Ascending aorta (tissue), 2 donors: ENCODE results near the gene TAAR1. TPM values are rescaled to one million over a fixed set of nuclear protein-coding genes. Genes with fewer than 3 reads are reported as not detected.
"Not testable (repeated sequence)": the region's sequence is repeated elsewhere in the genome, so short reads cannot be mapped to it uniquely, and the experiment has no call there.

Experiments used
- DNase-seq, 2 donors: peaks; one replicate each; pipeline ENCODE4 v3.0.0-alpha.2; 2019; ENCODE audit warnings: low spot score in 2 of 2
- H3K27ac ChIP-seq, 2 donors: fragments of 200-600 bp; sonication (generic); one replicate each; pipeline ENCODE4 v1.5.1; 2016 to 2017; ENCODE audit warnings: mild to moderate bottlenecking in 1 of 2
- H3K27me3 ChIP-seq: fragments of 200-600 bp; sonication (generic); one replicate; pipeline ENCODE4 v1.5.1; 2017
- H3K36me3 ChIP-seq, 2 donors: fragments of 200-600 bp; sonication (generic); one replicate each; pipeline ENCODE4 v1.5.1; 2016
- H3K4me1 ChIP-seq, 2 donors: fragments of 200-600 bp; sonication (generic); one replicate each; pipeline ENCODE4 v1.5.1; 2016 to 2017; ENCODE audit warnings: mild to moderate bottlenecking in 1 of 2
- H3K4me3 ChIP-seq, 2 donors: fragments of 200-600 bp; sonication (generic); one replicate each; pipeline ENCODE4 v1.5.1; 2016 to 2017; ENCODE audit warnings: mild to moderate bottlenecking in 1 of 2
- H3K9me3 ChIP-seq, 2 donors: fragments of 200-600 bp; sonication (generic); one replicate each; pipeline ENCODE4 v1.5.1; 2016
- intact Hi-C: fragments of 100-400 bp; cut with DNase I; formaldehyde crosslinking; loops from one replicate; pipeline ENCODE4 v1.15.1; 2023
- total RNA-seq: library from RNA; depleted of rRNA; stranded (reverse); fragments of >200 nt; gene quantifications from one replicate; pipeline ENCODE4 v1.1.0, GENCODE V29; 2016
- TF ChIP-seq, protein P1 (sequence below), 3 experiments: fragments of 200-600 bp in 2 of 3; fragments of 450-650 bp in 1 of 3; sonication (generic) in 2 of 3; IDR thresholded peaks; one replicate each; pipeline ENCODE4 v1.5.1; 2016 to 2019; ENCODE audit warnings: antibody characterized with exemption in 3 of 3, mild to moderate bottlenecking in 1 of 3, moderate library complexity in 1 of 3

The TAAR1 gene
- total RNA-seq, 1 donor from 2014 or later: not detected

DNA sequence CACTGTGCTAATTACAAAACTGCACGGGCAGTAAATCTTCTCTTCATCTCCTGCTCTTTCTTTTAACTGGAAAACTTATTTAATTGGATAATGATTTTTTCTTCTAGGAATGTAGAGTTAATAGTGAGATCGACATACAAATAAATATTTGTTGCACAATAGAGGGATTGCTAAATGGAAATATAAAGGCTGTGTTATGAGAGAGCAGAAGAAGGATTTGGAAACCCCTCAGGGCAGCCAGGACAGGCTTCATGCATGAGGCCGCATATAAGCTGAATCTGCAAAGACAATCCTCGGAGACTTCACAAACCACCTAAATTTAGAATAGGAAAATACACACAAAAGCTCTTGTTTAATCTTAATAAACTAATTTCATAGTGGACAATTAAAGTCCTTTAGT lies 2.9 kb upstream of the TAAR1 start:
- H3K4me3 ChIP-seq: no peak overlapping the region
- no peak for DNase-seq
- no peaks in the 10 kb centered on the region for H3K9me3 ChIP-seq
- TF ChIP-seq, protein P1, sequence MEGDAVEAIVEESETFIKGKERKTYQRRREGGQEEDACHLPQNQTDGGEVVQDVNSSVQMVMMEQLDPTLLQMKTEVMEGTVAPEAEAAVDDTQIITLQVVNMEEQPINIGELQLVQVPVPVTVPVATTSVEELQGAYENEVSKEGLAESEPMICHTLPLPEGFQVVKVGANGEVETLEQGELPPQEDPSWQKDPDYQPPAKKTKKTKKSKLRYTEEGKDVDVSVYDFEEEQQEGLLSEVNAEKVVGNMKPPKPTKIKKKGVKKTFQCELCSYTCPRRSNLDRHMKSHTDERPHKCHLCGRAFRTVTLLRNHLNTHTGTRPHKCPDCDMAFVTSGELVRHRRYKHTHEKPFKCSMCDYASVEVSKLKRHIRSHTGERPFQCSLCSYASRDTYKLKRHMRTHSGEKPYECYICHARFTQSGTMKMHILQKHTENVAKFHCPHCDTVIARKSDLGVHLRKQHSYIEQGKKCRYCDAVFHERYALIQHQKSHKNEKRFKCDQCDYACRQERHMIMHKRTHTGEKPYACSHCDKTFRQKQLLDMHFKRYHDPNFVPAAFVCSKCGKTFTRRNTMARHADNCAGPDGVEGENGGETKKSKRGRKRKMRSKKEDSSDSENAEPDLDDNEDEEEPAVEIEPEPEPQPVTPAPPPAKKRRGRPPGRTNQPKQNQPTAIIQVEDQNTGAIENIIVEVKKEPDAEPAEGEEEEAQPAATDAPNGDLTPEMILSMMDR (IDR thresholded peaks at IDR 0.05): no peak
- no peaks in the 10 kb centered on the region for H3K27me3 ChIP-seq
- intact Hi-C loops: no loop called here
- H3K36me3 ChIP-seq: no peaks in the 10 kb centered on the region
- no peak overlapping the region for H3K27ac ChIP-seq
- H3K4me1 ChIP-seq: no peaks in the 10 kb centered on the region

DNA sequence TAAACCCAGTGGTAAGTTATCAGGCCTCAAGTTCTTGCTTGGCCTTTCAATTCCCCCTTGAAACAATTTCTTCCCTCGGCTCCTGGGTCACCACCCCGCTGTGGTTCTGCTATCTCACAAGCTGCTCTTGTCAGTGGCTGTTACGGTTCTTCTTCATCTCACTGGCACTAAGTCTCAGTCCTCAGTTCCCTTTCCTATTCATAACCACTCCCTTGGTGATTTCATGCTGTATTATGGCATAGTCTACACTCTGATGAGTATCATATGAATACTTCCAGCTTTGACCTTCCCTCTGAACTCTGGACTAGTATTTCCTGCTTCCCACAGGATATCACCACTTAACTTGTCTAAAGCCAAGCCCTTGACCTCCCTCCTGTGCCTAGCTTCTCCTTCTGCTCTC lies 7.9 kb downstream of the TAAR1 start:
- Histone ChIP-seq H3K36me3 (no peaks in the 10 kb centered on the region), H3K4me1 (peaks cover 0 to 5% of the 10 kb centered on the region in 2 donors), H3K27ac (no peak overlapping the region), H3K9me3 (no peaks in the 10 kb centered on the region), H3K27me3 (no peaks in the 10 kb centered on the region), H3K4me3 (no peak overlapping the region)
- TF ChIP-seq, protein P1 (IDR thresholded peaks at IDR 0.05): no peak
- no peak for DNase-seq
- intact Hi-C loops: no loop called here

GRCh38 chr6:132650429-132650828 lies 8.6 kb downstream of the TAAR1 start:
- H3K36me3 ChIP-seq: no peaks in the 10 kb centered on the region
- peaks cover 0 to 5% of the 10 kb centered on the region in 2 donors for H3K4me1 ChIP-seq
- intact Hi-C loops: no loop called here
- H3K27me3 ChIP-seq: no peaks in the 10 kb centered on the region
- TF ChIP-seq, protein P1 (IDR thresholded peaks at IDR 0.05): no peak
- H3K4me3 ChIP-seq: no peak overlapping the region
- no peak overlapping the region for H3K27ac ChIP-seq
- no peaks in the 10 kb centered on the region for H3K9me3 ChIP-seq
- no peak for DNase-seq

GRCh38 chr6:132648828-132649227 lies 10.2 kb downstream of the TAAR1 start:
- intact Hi-C loops: no loop called here
- DNase-seq: no peak
- H3K4me3 ChIP-seq: no peak overlapping the region
- H3K36me3 ChIP-seq: no peaks in the 10 kb centered on the region
- H3K9me3 ChIP-seq: no peaks in the 10 kb centered on the region
- H3K27ac ChIP-seq: peak overlapping the region in 1 of 2 donors; percentile 48
- H3K4me1 ChIP-seq: peaks cover 0 to 5% of the 10 kb centered on the region in 2 donors
- TF ChIP-seq, protein P1 (IDR thresholded peaks at IDR 0.05): no peak
- no peaks in the 10 kb centered on the region for H3K27me3 ChIP-seq

GRCh38 chr6:132648356-132648755 lies 10.6 kb downstream of the TAAR1 start:
- peak overlapping the region in 1 of 2 donors; percentile 48 for H3K27ac ChIP-seq
- H3K4me1 ChIP-seq: peaks cover 0 to 5% of the 10 kb centered on the region in 2 donors
- no peak for DNase-seq
- no peaks in the 10 kb centered on the region for H3K9me3 ChIP-seq
- intact Hi-C loops: no loop called here
- no peak overlapping the region for H3K4me3 ChIP-seq
- no peaks in the 10 kb centered on the region for H3K36me3 ChIP-seq
- TF ChIP-seq, protein P1 (IDR thresholded peaks at IDR 0.05): no peak
- H3K27me3 ChIP-seq: no peaks in the 10 kb centered on the region

- Histone ChIP-seq H3K9me3 (no peaks in the 10 kb centered on the region), H3K27me3 (no peaks in the 10 kb centered on the region), H3K4me3 (no peak overlapping the region), H3K36me3 (no peaks in the 10 kb centered on the region), H3K4me1 (no peaks in the 10 kb centered on the region), H3K27ac (no peak overlapping the region)
- no peak for DNase-seq
- TF ChIP-seq, protein P1 (IDR thresholded peaks at IDR 0.05): no peak
- intact Hi-C loops: no loop called here
Measured at GRCh38 chr6:132643547-132643946, 15.4 kb downstream of the TAAR1 start.

GRCh38 chr6:132637135-132637534 lies 21.8 kb downstream of the TAAR1 start:
- H3K27me3 ChIP-seq, H3K4me1 ChIP-seq, H3K9me3 ChIP-seq, H3K4me3 ChIP-seq, intact Hi-C loops, H3K27ac ChIP-seq, H3K36me3 ChIP-seq, DNase-seq: not testable (repeated sequence)

DNA sequence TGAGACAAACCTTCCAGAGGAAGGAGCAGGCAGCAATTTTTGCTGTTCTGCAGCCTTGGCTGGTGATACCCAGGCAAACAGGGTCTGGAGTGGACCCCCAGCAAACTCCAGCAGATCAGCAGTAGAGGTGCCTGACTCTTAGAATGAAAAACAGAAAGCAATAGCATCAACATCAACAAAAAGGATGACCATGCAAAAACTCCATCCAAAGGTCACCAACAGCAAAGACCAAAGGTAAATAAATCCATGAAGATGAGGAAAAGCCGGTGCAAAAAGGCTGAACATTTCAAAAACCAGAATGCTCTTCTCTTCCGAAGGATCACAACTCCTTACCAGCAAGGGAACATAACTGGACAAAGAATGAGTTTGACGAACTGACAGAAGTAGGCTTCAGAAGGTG lies 23.1 kb downstream of the TAAR1 start:
- H3K27me3 ChIP-seq, H3K27ac ChIP-seq, H3K36me3 ChIP-seq, H3K9me3 ChIP-seq, H3K4me1 ChIP-seq, H3K4me3 ChIP-seq, intact Hi-C loops, DNase-seq: not testable (repeated sequence)

GRCh38 chr6:132635288-132635687 lies 23.7 kb downstream of the TAAR1 start:
- intact Hi-C loops, H3K27ac ChIP-seq, H3K9me3 ChIP-seq, H3K36me3 ChIP-seq, H3K4me3 ChIP-seq, DNase-seq, H3K27me3 ChIP-seq, H3K4me1 ChIP-seq: not testable (repeated sequence)
